ENCODE measurements around the gene GARRE1.

GRCh38 chr19:34263745-34264237, 9.4 kb downstream of the GARRE1 start:
- TF ChIP-seq CTCF (IDR thresholded peaks at IDR 0.05; ENCODE audit: low read depth, low read length, poor library complexity, severe bottlenecking), result no peak
- TF ChIP-seq EZH2phosphoT487 (IDR thresholded peaks at IDR 0.05; ENCODE audit: borderline replicate concordance, low read length), result no peak

All from DOHH2 (cell line).